SK-N-MC (cell line): Measurements from ENCODE around the gene RYR2.

ENCODE experiments used
- EZH2 ChIP-seq: fragments of 200-600 bp; sonication (generic); IDR thresholded peaks from one replicate; pipeline ENCODE4 v1.6.1; 2017; ENCODE audit warnings: antibody characterized with exemption
- FOXP2 ChIP-seq: optimal IDR thresholded peaks from 2 replicates; pipeline ENCODE3; 2011; ENCODE audit warnings: mild to moderate bottlenecking, moderate library complexity; ENCODE audit not compliant: insufficient read depth; ENCODE audit errors: extremely low read length, control extremely low read depth
- POLR2AphosphoS5 ChIP-seq: IDR thresholded peaks from 2 replicates; pipeline ENCODE4 v1.6.1; 2012; ENCODE audit warnings: mild to moderate bottlenecking, low read depth, low read length, borderline replicate concordance

DNA sequence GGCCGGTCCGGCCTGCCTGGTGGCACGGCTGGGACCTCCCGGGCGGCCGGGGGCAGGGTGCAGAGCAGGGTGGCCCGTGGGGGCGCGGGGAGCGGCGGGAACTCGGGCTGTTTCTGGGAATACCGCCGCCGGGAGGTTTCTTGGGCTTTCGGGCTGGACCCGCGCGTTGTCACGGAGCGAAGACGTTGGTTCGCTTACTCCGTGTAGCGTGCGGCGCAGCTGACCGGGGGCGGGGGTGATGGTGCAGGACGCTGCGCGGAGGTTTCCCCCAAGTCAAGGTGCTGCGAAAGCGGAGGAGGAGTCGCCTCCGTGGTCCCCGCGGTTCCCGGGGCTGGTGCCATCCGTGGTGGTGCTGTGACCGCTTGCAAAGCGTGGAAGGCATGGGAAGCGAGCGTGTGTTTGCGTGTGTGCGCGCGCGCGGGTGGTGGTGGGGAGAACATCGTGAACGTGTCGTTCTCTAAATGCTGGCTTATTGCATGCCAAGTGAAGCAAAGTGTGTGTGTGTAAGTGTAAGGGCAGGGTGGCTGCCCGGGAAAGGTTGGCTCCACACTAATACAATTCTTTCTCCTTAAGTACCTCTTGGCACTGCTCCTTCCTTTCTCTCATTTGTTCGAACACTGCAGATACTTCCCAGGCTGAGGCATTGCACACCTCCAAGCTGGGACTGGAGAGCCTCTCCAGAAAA, 1.1 kb downstream of the RYR2 start:
- no peak for TF ChIP-seq POLR2AphosphoS5
- TF ChIP-seq EZH2 = no peak
- no peak for TF ChIP-seq FOXP2
